Trophoblast cell (in vitro differentiated cells and primary cell): Measurements from ENCODE around the gene BLNK.

Source experiments
- DNase-seq, 2 donors: peaks; one replicate each; pipeline ENCODE4 v3.0.0-alpha.2; 2016
- H2AFZ ChIP-seq: 2 replicates; pipeline ENCODE4 v1.6.1; 2013; ENCODE audit warnings: low read length, moderate library complexity, mild to moderate bottlenecking; ENCODE audit not compliant: insufficient read depth, poor library complexity
- H2AK5ac ChIP-seq: 2 replicates; pipeline ENCODE4 v1.6.1; 2013; ENCODE audit warnings: mild to moderate bottlenecking, low read length
- H2BK120ac ChIP-seq: 2 replicates; pipeline ENCODE4 v1.6.1; 2013; ENCODE audit warnings: low read length, mild to moderate bottlenecking, moderate library complexity; ENCODE audit not compliant: insufficient read depth, poor library complexity
- H2BK12ac ChIP-seq: 2 replicates; pipeline ENCODE4 v1.6.1; 2013; ENCODE audit warnings: mild to moderate bottlenecking, low read length, moderate library complexity
- H2BK5ac ChIP-seq: 2 replicates; pipeline ENCODE4 v1.6.1; 2013; ENCODE audit warnings: low read length, low read depth, moderate library complexity, mild to moderate bottlenecking; ENCODE audit not compliant: poor library complexity
- H3K14ac ChIP-seq: 2 replicates; pipeline ENCODE4 v1.6.1; 2013; ENCODE audit warnings: mild to moderate bottlenecking, low read length
- H3K18ac ChIP-seq: 2 replicates; pipeline ENCODE4 v1.6.1; 2013; ENCODE audit warnings: mild to moderate bottlenecking, low read length
- H3K23ac ChIP-seq: 2 replicates; pipeline ENCODE4 v1.6.1; 2013; ENCODE audit warnings: low read length
- H3K27ac ChIP-seq: 2 replicates; pipeline ENCODE4 v1.5.1; 2013; ENCODE audit warnings: low read depth, mild to moderate bottlenecking, inconsistent platforms, low read length, moderate library complexity
- H3K27me3 ChIP-seq: 2 replicates; pipeline ENCODE4 v1.6.1; 2013; ENCODE audit warnings: inconsistent platforms, mild to moderate bottlenecking, low read length, moderate library complexity; ENCODE audit not compliant: insufficient read depth
- H3K36me3 ChIP-seq, 2 experiments: 1 replicate in 1 of 2; 2 replicates in 1 of 2; pipeline ENCODE4 v1.6.1; 2013; ENCODE audit warnings: low read length in 2 of 2, mild to moderate bottlenecking in 2 of 2, moderate library complexity in 1 of 2; ENCODE audit not compliant: insufficient read depth in 2 of 2, control insufficient read depth in 1 of 2
- H3K4ac ChIP-seq: 2 replicates; pipeline ENCODE4 v1.6.1; 2013; ENCODE audit warnings: low read depth, mild to moderate bottlenecking, low read length, moderate library complexity
- H3K4me1 ChIP-seq, 2 experiments: 1 replicate in 1 of 2; 2 replicates in 1 of 2; pipeline ENCODE4 v1.6.1; 2013; ENCODE audit warnings: low read length in 2 of 2, mild to moderate bottlenecking in 2 of 2, moderate library complexity in 1 of 2; ENCODE audit not compliant: insufficient read depth in 2 of 2, control insufficient read depth in 1 of 2
- H3K4me2 ChIP-seq: 2 replicates; pipeline ENCODE4 v1.6.1; 2013; ENCODE audit warnings: inconsistent platforms, mild to moderate bottlenecking, low read length, moderate library complexity
- H3K4me3 ChIP-seq: 2 replicates; pipeline ENCODE4 v1.5.1; 2013; ENCODE audit warnings: mild to moderate bottlenecking, low read depth, low read length, inconsistent platforms
- H3K79me1 ChIP-seq: one replicate; pipeline ENCODE4 v1.6.1; 2013; ENCODE audit warnings: low read length
- H3K79me2 ChIP-seq: 2 replicates; pipeline ENCODE4 v1.6.1; 2013; ENCODE audit warnings: low read length, mild to moderate bottlenecking; ENCODE audit not compliant: control insufficient read depth, insufficient read depth, poor library complexity
- H3K9ac ChIP-seq: 2 replicates; pipeline ENCODE4 v1.6.1; 2013; ENCODE audit warnings: mild to moderate bottlenecking, low read length
- H3K9me3 ChIP-seq: 2 replicates; pipeline ENCODE4 v1.6.1; 2013; ENCODE audit warnings: low read depth, mild to moderate bottlenecking, control low read depth, inconsistent platforms, low read length; ENCODE audit not compliant: insufficient read depth
- H4K12ac ChIP-seq: 2 replicates; pipeline ENCODE4 v1.6.1; 2013; ENCODE audit warnings: low read depth, mild to moderate bottlenecking, low read length, moderate library complexity
- H4K8ac ChIP-seq: 2 replicates; pipeline ENCODE4 v1.6.1; 2013; ENCODE audit warnings: low read depth, mild to moderate bottlenecking, low read length, moderate library complexity
- H4K91ac ChIP-seq: one replicate; pipeline ENCODE4 v1.6.1; 2013; ENCODE audit warnings: low read depth, mild to moderate bottlenecking, low read length, moderate library complexity
- WGBS: extraction: QIAGEN DNeasy Blood & Tissue Kit; methylation state at CpG from one replicate; pipeline ENCODE4 v1.1.7; 2013; ENCODE audit warnings: missing lambda C conversion rate; ENCODE audit not compliant: insufficient read length, insufficient coverage; ENCODE audit errors: extremely low coverage; 5-methylcytosine and 5-hydroxymethylcytosine counted together

Gene BLNK

GRCh38 chr10:96172666-96173065, 98.7 kb downstream of the BLNK start:
- Histone ChIP-seq H3K23ac (no peak overlapping the region), H3K9me3 (peaks cover 3% of the 10 kb centered on the region), H3K14ac (no peak overlapping the region), H2BK12ac (no peak overlapping the region), H3K4me2 (no peak overlapping the region), H4K8ac (no peak overlapping the region), H4K91ac (no peak overlapping the region), H3K36me3 (no peaks in the 10 kb centered on the region), H2AK5ac (no peak overlapping the region), H3K4ac (no peak overlapping the region), H3K9ac (no peak overlapping the region), H2BK5ac (no peak overlapping the region), H3K79me1 (no peaks in the 10 kb centered on the region), H3K27me3 (no peaks in the 10 kb centered on the region), H3K4me3 (no peak overlapping the region), H3K27ac (no peak overlapping the region), H2BK120ac (no peak overlapping the region), H4K12ac (no peak overlapping the region), H3K79me2 (no peaks in the 10 kb centered on the region), H3K4me1 (no peaks in the 10 kb centered on the region), H2AFZ (no peak overlapping the region), H3K18ac (no peak overlapping the region)
- WGBS: no CpG with 5 or more reads among the region's 1 CpG
- no peak for DNase-seq

- no peak for DNase-seq
- no peak overlapping the region for H3K18ac ChIP-seq
- H3K27me3 ChIP-seq: no peaks in the 10 kb centered on the region
- no peak overlapping the region for H2BK5ac ChIP-seq
- H3K9ac ChIP-seq: no peak overlapping the region
- H3K4me2 ChIP-seq: no peak overlapping the region
- no peak overlapping the region for H3K14ac ChIP-seq
- H3K4me3 ChIP-seq: no peak overlapping the region
- H3K36me3 ChIP-seq: peaks cover 0 to 2% of the 10 kb centered on the region in 2 experiments
- no peak overlapping the region for H2AK5ac ChIP-seq
- no peak overlapping the region for H3K23ac ChIP-seq
- H4K91ac ChIP-seq: no peak overlapping the region
- no peak overlapping the region for H2BK12ac ChIP-seq
- no peak overlapping the region for H3K27ac ChIP-seq
- no peak overlapping the region for H4K12ac ChIP-seq
- no peak overlapping the region for H3K4ac ChIP-seq
- H2BK120ac ChIP-seq: no peak overlapping the region
- no peaks in the 10 kb centered on the region for H3K79me1 ChIP-seq
- H3K4me1 ChIP-seq: peaks cover 0 to 3% of the 10 kb centered on the region in 2 experiments
- H3K79me2 ChIP-seq: no peaks in the 10 kb centered on the region
- H4K8ac ChIP-seq: no peak overlapping the region
- peaks cover 1% of the 10 kb centered on the region for H3K9me3 ChIP-seq
- no peak overlapping the region for H2AFZ ChIP-seq
Measured at GRCh38 chr10:96170230-96170629, 101.1 kb downstream of the BLNK start.

GRCh38 chr10:96168546-96168945, 102.8 kb downstream of the BLNK start:
- no peak overlapping the region for H4K8ac ChIP-seq
- H3K4me3 ChIP-seq: no peak overlapping the region
- H3K4me2 ChIP-seq: no peak overlapping the region
- peaks cover 1% of the 10 kb centered on the region for H3K9me3 ChIP-seq
- H2AFZ ChIP-seq: no peak overlapping the region
- no peak overlapping the region for H4K91ac ChIP-seq
- H3K14ac ChIP-seq: no peak overlapping the region
- H2BK5ac ChIP-seq: no peak overlapping the region
- no peak overlapping the region for H3K27ac ChIP-seq
- H4K12ac ChIP-seq: no peak overlapping the region
- H3K79me2 ChIP-seq: no peaks in the 10 kb centered on the region
- peaks cover 0 to 2% of the 10 kb centered on the region in 2 experiments for H3K36me3 ChIP-seq
- no peak overlapping the region for H3K18ac ChIP-seq
- H3K4ac ChIP-seq: no peak overlapping the region
- no peak overlapping the region for H3K23ac ChIP-seq
- H2BK12ac ChIP-seq: no peak overlapping the region
- peak in 1 of 2 donors; percentile 9 for DNase-seq
- H3K9ac ChIP-seq: no peak overlapping the region
- no peaks in the 10 kb centered on the region for H3K27me3 ChIP-seq
- no CpG with 5 or more reads among the region's 1 CpG for WGBS
- H2BK120ac ChIP-seq: no peak overlapping the region
- no peak overlapping the region for H2AK5ac ChIP-seq
- peaks cover 0 to 3% of the 10 kb centered on the region in 2 experiments for H3K4me1 ChIP-seq
- H3K79me1 ChIP-seq: no peaks in the 10 kb centered on the region

GRCh38 chr10:96165726-96166125, 105.6 kb downstream of the BLNK start:
- H3K27ac ChIP-seq: no peak overlapping the region
- no peak overlapping the region for H4K12ac ChIP-seq
- no peaks in the 10 kb centered on the region for H3K79me2 ChIP-seq
- peak; percentile 71 to 86 for DNase-seq
- H4K8ac ChIP-seq: no peak overlapping the region
- H4K91ac ChIP-seq: no peak overlapping the region
- peaks cover 1% of the 10 kb centered on the region for H3K9me3 ChIP-seq
- H3K4me2 ChIP-seq: no peak overlapping the region
- no peak overlapping the region for H3K18ac ChIP-seq
- H2BK5ac ChIP-seq: no peak overlapping the region
- H3K9ac ChIP-seq: no peak overlapping the region
- H2AFZ ChIP-seq: no peak overlapping the region
- peaks cover 0 to 3% of the 10 kb centered on the region in 2 experiments for H3K4me1 ChIP-seq
- H3K4me3 ChIP-seq: no peak overlapping the region
- H3K23ac ChIP-seq: no peak overlapping the region
- no peak overlapping the region for H2AK5ac ChIP-seq
- H3K4ac ChIP-seq: no peak overlapping the region
- no peaks in the 10 kb centered on the region for H3K27me3 ChIP-seq
- H3K14ac ChIP-seq: no peak overlapping the region
- H3K79me1 ChIP-seq: no peaks in the 10 kb centered on the region
- no peak overlapping the region for H2BK120ac ChIP-seq
- no peak overlapping the region for H2BK12ac ChIP-seq
- no CpG with 5 or more reads among the region's 6 CpGs for WGBS
- peaks cover 0 to 2% of the 10 kb centered on the region in 2 experiments for H3K36me3 ChIP-seq
